K562 (cell line): ENCODE data around the gene P2RY8. TPM values are rescaled to one million over a fixed set of nuclear protein-coding genes. Genes with fewer than 3 reads are reported as not detected.

Experiments used
- ATAC-seq: fragments of 200-7000 bp; cut with Tn5 transposase; 3 replicates; pipeline ENCODE4 v1.9.1; 2020; ENCODE audit warnings: moderate library complexity
- BruUV-seq: library from RNA; stranded (reverse); fragments of 400-500 nt; replicated peaks from 2 replicates; lab custom pipeline; 2021; lab: Mats Ljungman, UMichigan
- CTCF ChIA-PET: fragments of 300-600 bp; formaldehyde crosslinking; extraction: SDS; loops from one replicate; lab custom pipeline; 2021; ENCODE audit warnings: low intra/inter-chr PET ratio; lab: Yijun Ruan, JAX
- POLR2A ChIA-PET: fragments of 300-600, 350-650 bp; sonication (Branson Sonifier 250); formaldehyde crosslinking; extraction: SDS; loops from one replicate; lab custom pipeline; 2021; ENCODE audit warnings: antibody characterized with exemption, inconsistent platforms; lab: Yijun Ruan, JAX
- DNase-seq, 4 experiments: peaks; one replicate each; pipeline versions ENCODE4 v3.0.0 to v3.0.0-alpha.2; 2011 to 2018; ENCODE audit warnings: low spot score in 3 of 4, mixed read lengths in 3 of 4; ENCODE audit errors: extremely low read depth in 1 of 4
- FAIRE-seq: peaks from 2 replicates; lab custom pipeline; 2011; peaks lifted over from hg19 to GRCh38; lab: Jason Lieb, UNC
- H2AFZ ChIP-seq: 2 replicates; pipeline ENCODE4 v1.6.0; 2011; ENCODE audit warnings: low read depth, low read length, control low read depth, inconsistent platforms
- H3K27ac ChIP-seq: fragments of 200-600 bp; 3 replicates; pipeline ENCODE4 v1.8.0; 2011; ENCODE audit warnings: low read depth, mild to moderate bottlenecking, control low read depth, inconsistent platforms, low read length, moderate library complexity, mixed read lengths; ENCODE audit errors: extremely low read depth
- H3K27me3 ChIP-seq, 2 experiments: fragments of 300-600 bp in 1 of 2; 2 replicates in 1 of 2; 3 replicates in 1 of 2; pipeline versions ENCODE4 v1.6.0 to v1.8.0; 2011; ENCODE audit warnings: inconsistent platforms in 2 of 2, low read length in 2 of 2, mild to moderate bottlenecking in 1 of 2, mixed read lengths in 1 of 2, moderate library complexity in 1 of 2; ENCODE audit not compliant: control insufficient read depth in 2 of 2, insufficient read depth in 2 of 2
- H3K36me3 ChIP-seq: fragments of 300-600 bp; 3 replicates; pipeline ENCODE4 v1.8.0; 2011; ENCODE audit warnings: mild to moderate bottlenecking, low read length, inconsistent platforms; ENCODE audit not compliant: control insufficient read depth, insufficient read depth
- H3K4me1 ChIP-seq, 2 experiments: fragments of 200-600 bp in 1 of 2; replicated peaks in 1 of 2; 2 replicates in 1 of 2; 3 replicates in 1 of 2; pipeline versions ENCODE4 v1.5.1 to v1.8.0; 2011; ENCODE audit warnings: inconsistent platforms in 2 of 2, low read length in 2 of 2, mild to moderate bottlenecking in 1 of 2, mixed read lengths in 1 of 2, moderate library complexity in 1 of 2; ENCODE audit not compliant: control insufficient read depth in 2 of 2, insufficient read depth in 2 of 2
- H3K4me2 ChIP-seq: 2 replicates; pipeline ENCODE4 v1.6.1; 2011; ENCODE audit warnings: low read length, control low read depth, inconsistent platforms, mixed read lengths; ENCODE audit not compliant: insufficient read depth
- H3K4me3 ChIP-seq: fragments of 200-600 bp; sonication (generic), shearing (Covaris generic); 2 replicates; pipeline ENCODE4 v1.5.1; 2016; ENCODE audit warnings: control low read depth, inconsistent platforms
- H3K79me2 ChIP-seq: fragments of 200-600 bp; 3 replicates; pipeline ENCODE4 v1.8.0; 2011; ENCODE audit warnings: low read length, inconsistent platforms; ENCODE audit not compliant: control insufficient read depth, insufficient read depth
- H3K9ac ChIP-seq, 2 experiments: 2 replicates each; pipeline versions ENCODE4 v1.6.0 to v1.6.1; 2011; ENCODE audit warnings: low read depth in 2 of 2, low read length in 2 of 2, control low read depth in 1 of 2, inconsistent platforms in 1 of 2, mild to moderate bottlenecking in 1 of 2, mixed read lengths in 1 of 2; ENCODE audit not compliant: insufficient read depth in 1 of 2
- H3K9me1 ChIP-seq: one replicate; pipeline ENCODE4 v1.6.0; 2011; ENCODE audit warnings: inconsistent platforms, mild to moderate bottlenecking, low read length, moderate library complexity; ENCODE audit not compliant: control insufficient read depth, insufficient read depth
- H3K9me3 ChIP-seq: replicated peaks from 2 replicates; pipeline ENCODE4 v1.5.1; 2011; ENCODE audit warnings: low read depth, low read length, inconsistent platforms; ENCODE audit not compliant: control insufficient read depth, insufficient read depth
- H4K20me1 ChIP-seq: replicated peaks from 2 replicates; pipeline ENCODE4 v1.6.1; 2011; ENCODE audit warnings: low read length, inconsistent platforms, mixed read lengths; ENCODE audit not compliant: control insufficient read depth, insufficient read depth
- HNRNPLL ChIP-seq: fragments of 200-400 bp; formaldehyde crosslinking; IDR thresholded peaks from 2 replicates; pipeline ENCODE4 v1.6.1; 2017; ENCODE audit warnings: low read length, low read depth, mild to moderate bottlenecking; ENCODE audit not compliant: poor library complexity, severe bottlenecking
- MTA2 ChIP-seq: fragments of 450-650 bp; IDR thresholded peaks from 2 replicates; pipeline ENCODE4 v1.6.1; 2016; ENCODE audit warnings: low read depth
- NONO ChIP-seq, 2 experiments: fragments of 200-400 bp in 1 of 2; fragments of 450-650 bp in 1 of 2; formaldehyde crosslinking in 1 of 2; IDR thresholded peaks; 2 replicates each; pipeline ENCODE4 v1.6.1; 2017; ENCODE audit warnings: low read depth in 2 of 2, mild to moderate bottlenecking in 2 of 2, moderate library complexity in 2 of 2, low read length in 1 of 2
- RBM22 ChIP-seq: fragments of 200-400 bp; formaldehyde crosslinking; IDR thresholded peaks from 2 replicates; pipeline ENCODE4 v1.6.1; 2018; ENCODE audit warnings: low read length, low read depth; ENCODE audit not compliant: poor library complexity, severe bottlenecking
- TAL1 ChIP-seq: fragments of 450-650 bp; IDR thresholded peaks from 2 replicates; pipeline ENCODE4 v1.6.1; 2016; ENCODE audit warnings: mild to moderate bottlenecking
- ZNF695 ChIP-seq: fragments of 450-650 bp; formaldehyde crosslinking; IDR thresholded peaks from 2 replicates; pipeline ENCODE4 v1.4.0; 2020; ENCODE audit warnings: mild to moderate bottlenecking, moderate library complexity
- ZNF699 ChIP-seq: fragments of 250-450 bp; sonication (Bioruptor Pico); IDR thresholded peaks from 2 replicates; pipeline ENCODE4 v1.8.0; 2021; ENCODE audit warnings: mild to moderate bottlenecking, moderate library complexity; ENCODE audit not compliant: insufficient replicate concordance
- WGBS: fragments of 100-300 bp; shearing (Covaris generic); methylation state at CpG from one replicate; pipeline ENCODE4 v1.1.6; 2016; ENCODE audit warnings: low coverage, mixed read lengths; ENCODE audit not compliant: insufficient coverage; ENCODE audit errors: missing lambda C conversion rate; 5-methylcytosine and 5-hydroxymethylcytosine counted together
- in situ Hi-C: fragments of 300-500 bp; cut with MboI; formaldehyde crosslinking; loops from 4 replicates; pipeline ENCODE4 v1.15.0; 2018; ENCODE audit warnings: inconsistent platforms, mixed read lengths
- intact Hi-C: fragments of 100-400 bp; cut with micrococcal nuclease; formaldehyde crosslinking; loops from 2 replicates; pipeline ENCODE4 v1.14.2; 2022
- polyA plus RNA-seq, 8 experiments: library from polyadenylated mRNA; depleted of rRNA in 4 of 8; stranded (reverse) in 5 of 8; unstranded in 3 of 8; fragments of >200 nt; fragmentation: Nextera tagmentation in 2 of 8; fragmentation: Illumina TruSeq in 1 of 8; extraction: Ambion mirVana in 2 of 8; extraction: Trizol in 1 of 8; gene quantifications; 2 replicates each; pipeline versions ENCODE4 v1.2.1 to v1.2.3, GENCODE V29; 2011 to 2014; ENCODE audit warnings: inconsistent platforms in 1 of 8, missing spikeins in 1 of 8
- total RNA-seq, 7 experiments: library from RNA; depleted of rRNA in 6 of 7; stranded (reverse); fragments of >200 nt in 6 of 7; fragmentation: Illumina TruSeq in 2 of 7; extraction: Trizol in 2 of 7; gene quantifications; 2 replicates each; pipeline versions ENCODE4 v1.2.1 to v1.2.3, GENCODE V29; 2011 to 2021; ENCODE audit warnings: low replicate concordance in 1 of 7
- TF ChIP-seq, protein P1 (sequence below), 2 experiments: fragments of 200-800 bp in 1 of 2; sonication (Bioruptor generic) in 1 of 2; sonication (generic) in 1 of 2; formaldehyde crosslinking in 1 of 2; IDR thresholded peaks in 1 of 2; conservative IDR thresholded peaks in 1 of 2; 2 replicates each; pipeline versions ENCODE4 v1.5.0 to v1.6.1; 2016 to 2020; ENCODE audit warnings: missing compliant biosample characterization in 1 of 2, missing genetic modification characterization in 1 of 2, missing genetic modification reagents in 1 of 2
- TF ChIP-seq, protein P2 (sequence below): fragments of 450-650 bp; formaldehyde crosslinking; IDR thresholded peaks from 2 replicates; pipeline ENCODE4 v1.4.0; 2020; ENCODE audit warnings: mild to moderate bottlenecking, mixed read lengths
- TF ChIP-seq, protein P3 (sequence below): sonication (generic); formaldehyde crosslinking; IDR thresholded peaks from 2 replicates; pipeline ENCODE4 v1.8.1; 2023; ENCODE audit warnings: missing genetic modification reagents, mild to moderate bottlenecking, borderline replicate concordance

The P2RY8 gene
- total and polyA plus RNA-seq, 9 of the 15 experiments (the other 6 are each of a cell fraction or from before 2014, with no cell fraction given), result 0.04 to 0.69 (median 0.08) TPM; not detected in 3

DNA sequence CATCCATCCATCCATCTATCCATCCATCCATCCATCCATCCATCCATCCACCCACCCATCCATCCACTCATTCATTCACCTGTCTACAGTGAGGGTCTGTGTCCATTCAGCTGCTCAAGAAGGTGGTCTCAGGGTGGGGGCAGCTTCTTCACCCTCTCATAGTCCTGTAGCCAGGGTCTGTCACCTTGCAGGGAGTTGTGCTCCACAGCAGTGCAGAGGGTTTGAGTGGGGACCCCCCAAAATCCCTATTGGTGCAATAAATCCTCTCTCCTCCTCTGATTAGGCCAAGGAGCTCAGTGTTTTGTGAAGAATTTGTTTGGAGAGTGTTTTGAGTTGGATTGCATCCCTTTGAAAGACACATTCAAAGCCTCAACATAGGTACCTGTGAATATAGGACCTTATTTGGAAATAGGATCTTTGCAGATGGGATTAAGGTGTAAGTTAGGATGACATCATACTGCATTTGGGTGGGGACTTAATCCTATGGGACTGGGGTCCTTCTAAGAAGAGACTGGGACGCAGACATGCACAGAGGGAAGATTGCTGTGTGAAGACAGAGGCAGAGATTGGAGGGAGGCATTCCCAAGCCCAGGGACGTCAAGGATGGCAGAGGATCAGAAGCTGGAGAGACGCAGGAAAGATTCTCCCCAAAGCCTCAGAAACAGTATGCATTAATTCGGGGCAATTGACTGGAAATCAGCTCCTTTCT is 12.0 kb downstream of the P2RY8 start:
- H4K20me1 ChIP-seq, result no peaks in the 10 kb centered on the region
- CTCF ChIA-PET, result no interaction called here
- no peaks in the 10 kb centered on the region for H3K36me3 ChIP-seq
- no peak for DNase-seq
- POLR2A ChIA-PET, result no interaction called here
- ATAC-seq, result no peak
- H3K27ac ChIP-seq, result no peak overlapping the region
- H3K27me3 ChIP-seq, result no peaks in the 10 kb centered on the region
- H3K9me3 ChIP-seq, result no peaks in the 10 kb centered on the region
- H3K79me2 ChIP-seq, result no peaks in the 10 kb centered on the region
- intact Hi-C loops, result no loop called here
- H3K9me1 ChIP-seq, result no peaks in the 10 kb centered on the region
- FAIRE-seq, result no peak
- WGBS, result 0% methylated on average over 4 of the region's 4 CpGs
- H2AFZ ChIP-seq, result no peak overlapping the region
- no peak overlapping the region for H3K9ac ChIP-seq
- H3K4me2 ChIP-seq, result no peak overlapping the region
- in situ Hi-C loops, result no loop called here
- no peak overlapping the region for H3K4me3 ChIP-seq
- BruUV-seq, result no TSS peak
- H3K4me1 ChIP-seq, result no peaks in the 10 kb centered on the region; a peak in 1 of 5 replicates
- no peak for TF ChIP-seq ZNF699 (CRISPR knock-in tag)
- no peak for TF ChIP-seq ZNF695 (CRISPR knock-in tag)
- TF ChIP-seq, protein P1, sequence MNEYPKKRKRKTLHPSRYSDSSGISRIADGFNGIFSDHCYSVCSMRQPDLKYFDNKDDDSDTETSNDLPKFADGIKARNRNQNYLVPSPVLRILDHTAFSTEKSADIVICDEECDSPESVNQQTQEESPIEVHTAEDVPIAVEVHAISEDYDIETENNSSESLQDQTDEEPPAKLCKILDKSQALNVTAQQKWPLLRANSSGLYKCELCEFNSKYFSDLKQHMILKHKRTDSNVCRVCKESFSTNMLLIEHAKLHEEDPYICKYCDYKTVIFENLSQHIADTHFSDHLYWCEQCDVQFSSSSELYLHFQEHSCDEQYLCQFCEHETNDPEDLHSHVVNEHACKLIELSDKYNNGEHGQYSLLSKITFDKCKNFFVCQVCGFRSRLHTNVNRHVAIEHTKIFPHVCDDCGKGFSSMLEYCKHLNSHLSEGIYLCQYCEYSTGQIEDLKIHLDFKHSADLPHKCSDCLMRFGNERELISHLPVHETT (CRISPR knock-in tag; conservative IDR thresholded peaks at IDR 0.05 in 1 of 2, IDR thresholded peaks at IDR 0.05 in 1 of 2), result no peak
- TF ChIP-seq, protein P2, sequence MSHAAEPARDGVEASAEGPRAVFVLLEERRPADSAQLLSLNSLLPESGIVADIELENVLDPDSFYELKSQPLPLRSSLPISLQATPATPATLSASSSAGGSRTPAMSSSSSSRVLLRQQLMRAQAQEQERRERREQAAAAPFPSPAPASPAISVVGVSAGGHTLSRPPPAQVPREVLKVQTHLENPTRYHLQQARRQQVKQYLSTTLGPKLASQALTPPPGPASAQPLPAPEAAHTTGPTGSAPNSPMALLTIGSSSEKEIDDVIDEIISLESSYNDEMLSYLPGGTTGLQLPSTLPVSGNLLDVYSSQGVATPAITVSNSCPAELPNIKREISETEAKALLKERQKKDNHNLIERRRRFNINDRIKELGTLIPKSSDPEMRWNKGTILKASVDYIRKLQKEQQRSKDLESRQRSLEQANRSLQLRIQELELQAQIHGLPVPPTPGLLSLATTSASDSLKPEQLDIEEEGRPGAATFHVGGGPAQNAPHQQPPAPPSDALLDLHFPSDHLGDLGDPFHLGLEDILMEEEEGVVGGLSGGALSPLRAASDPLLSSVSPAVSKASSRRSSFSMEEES (CRISPR knock-in tag), result no peak
- TF ChIP-seq NONO (IDR thresholded peaks at IDR 0.05; ENCODE audit: low read depth in 2 of 2, low read length in 1 of 2), result no peak
- TF ChIP-seq, protein P3, sequence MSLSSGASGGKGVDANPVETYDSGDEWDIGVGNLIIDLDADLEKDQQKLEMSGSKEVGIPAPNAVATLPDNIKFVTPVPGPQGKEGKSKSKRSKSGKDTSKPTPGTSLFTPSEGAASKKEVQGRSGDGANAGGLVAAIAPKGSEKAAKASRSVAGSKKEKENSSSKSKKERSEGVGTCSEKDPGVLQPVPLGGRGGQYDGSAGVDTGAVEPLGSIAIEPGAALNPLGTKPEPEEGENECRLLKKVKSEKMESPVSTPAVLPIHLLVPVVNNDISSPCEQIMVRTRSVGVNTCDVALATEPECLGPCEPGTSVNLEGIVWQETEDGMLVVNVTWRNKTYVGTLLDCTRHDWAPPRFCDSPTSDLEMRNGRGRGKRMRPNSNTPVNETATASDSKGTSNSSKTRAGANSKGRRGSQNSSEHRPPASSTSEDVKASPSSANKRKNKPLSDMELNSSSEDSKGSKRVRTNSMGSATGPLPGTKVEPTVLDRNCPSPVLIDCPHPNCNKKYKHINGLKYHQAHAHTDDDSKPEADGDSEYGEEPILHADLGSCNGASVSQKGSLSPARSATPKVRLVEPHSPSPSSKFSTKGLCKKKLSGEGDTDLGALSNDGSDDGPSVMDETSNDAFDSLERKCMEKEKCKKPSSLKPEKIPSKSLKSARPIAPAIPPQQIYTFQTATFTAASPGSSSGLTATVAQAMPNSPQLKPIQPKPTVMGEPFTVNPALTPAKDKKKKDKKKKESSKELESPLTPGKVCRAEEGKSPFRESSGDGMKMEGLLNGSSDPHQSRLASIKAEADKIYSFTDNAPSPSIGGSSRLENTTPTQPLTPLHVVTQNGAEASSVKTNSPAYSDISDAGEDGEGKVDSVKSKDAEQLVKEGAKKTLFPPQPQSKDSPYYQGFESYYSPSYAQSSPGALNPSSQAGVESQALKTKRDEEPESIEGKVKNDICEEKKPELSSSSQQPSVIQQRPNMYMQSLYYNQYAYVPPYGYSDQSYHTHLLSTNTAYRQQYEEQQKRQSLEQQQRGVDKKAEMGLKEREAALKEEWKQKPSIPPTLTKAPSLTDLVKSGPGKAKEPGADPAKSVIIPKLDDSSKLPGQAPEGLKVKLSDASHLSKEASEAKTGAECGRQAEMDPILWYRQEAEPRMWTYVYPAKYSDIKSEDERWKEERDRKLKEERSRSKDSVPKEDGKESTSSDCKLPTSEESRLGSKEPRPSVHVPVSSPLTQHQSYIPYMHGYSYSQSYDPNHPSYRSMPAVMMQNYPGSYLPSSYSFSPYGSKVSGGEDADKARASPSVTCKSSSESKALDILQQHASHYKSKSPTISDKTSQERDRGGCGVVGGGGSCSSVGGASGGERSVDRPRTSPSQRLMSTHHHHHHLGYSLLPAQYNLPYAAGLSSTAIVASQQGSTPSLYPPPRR, result no peak
- no peak for TF ChIP-seq HNRNPLL
- no peak for TF ChIP-seq TAL1
- no peak for TF ChIP-seq RBM22
- no peak for TF ChIP-seq MTA2
